GM23248 (cell line): ENCODE measurements around the gene PRICKLE2. TPM values are rescaled to one million over a fixed set of nuclear protein-coding genes. Genes with fewer than 3 reads are reported as not detected.

ENCODE experiments used
- DNase-seq: peaks from one replicate; pipeline ENCODE4 v3.0.0-alpha.2; 2015
- H2AFZ ChIP-seq: fragments of 200-600 bp; sonication (generic); 2 replicates; pipeline ENCODE4 v1.6.1; 2016; ENCODE audit warnings: antibody characterized with exemption
- H3F3A ChIP-seq: fragments of 200-600 bp; sonication (generic); 2 replicates; pipeline ENCODE4 v1.6.1; 2016; ENCODE audit warnings: mild to moderate bottlenecking, antibody characterized with exemption, mixed run types; ENCODE audit not compliant: insufficient read depth
- H3K27ac ChIP-seq: fragments of 200-600 bp; sonication (generic); 2 replicates; pipeline ENCODE4 v1.5.1; 2016; ENCODE audit warnings: mild to moderate bottlenecking
- H3K27me3 ChIP-seq: fragments of 200-600 bp; sonication (generic); replicated peaks from 2 replicates; pipeline ENCODE4 v1.6.1; 2016; ENCODE audit warnings: mild to moderate bottlenecking; ENCODE audit not compliant: insufficient read depth
- H3K36me3 ChIP-seq: fragments of 200-600 bp; sonication (generic); 2 replicates; pipeline ENCODE4 v1.6.1; 2016; ENCODE audit warnings: low read depth, mild to moderate bottlenecking
- H3K4me1 ChIP-seq: fragments of 200-600 bp; sonication (generic); 2 replicates; pipeline ENCODE4 v1.6.1; 2016; ENCODE audit warnings: mild to moderate bottlenecking; ENCODE audit not compliant: insufficient read depth
- H3K4me2 ChIP-seq: fragments of 200-600 bp; sonication (generic); one replicate; pipeline ENCODE4 v1.6.1; 2016; ENCODE audit warnings: mild to moderate bottlenecking; ENCODE audit not compliant: unreplicated experiment
- H3K4me3 ChIP-seq: fragments of 200-600 bp; sonication (generic); 2 replicates; pipeline ENCODE4 v1.5.1; 2016; ENCODE audit warnings: mild to moderate bottlenecking
- H3K79me2 ChIP-seq: fragments of 200-600 bp; sonication (generic); 2 replicates; pipeline ENCODE4 v1.6.1; 2016; ENCODE audit warnings: mild to moderate bottlenecking; ENCODE audit not compliant: insufficient read depth
- H3K9ac ChIP-seq: fragments of 200-600 bp; sonication (generic); 2 replicates; pipeline ENCODE4 v1.6.1; 2016; ENCODE audit warnings: mild to moderate bottlenecking
- H3K9me2 ChIP-seq: fragments of 200-600 bp; sonication (generic); 2 replicates; pipeline ENCODE4 v1.6.1; 2016; ENCODE audit warnings: mixed run types, mild to moderate bottlenecking, moderate library complexity; ENCODE audit not compliant: insufficient read depth
- H3K9me3 ChIP-seq: fragments of 200-600 bp; sonication (generic); one replicate; pipeline ENCODE4 v1.6.1; 2017; ENCODE audit warnings: low read depth
- H4K20me1 ChIP-seq: fragments of 200-600 bp; sonication (generic); 2 replicates; pipeline ENCODE4 v1.6.0; 2016; ENCODE audit not compliant: insufficient read depth
- EZH2 ChIP-seq: fragments of 200-600 bp; sonication (generic); IDR thresholded peaks from 2 replicates; pipeline ENCODE4 v1.6.1; 2018; ENCODE audit warnings: antibody characterized with exemption, mild to moderate bottlenecking; ENCODE audit not compliant: insufficient read depth, poor library complexity, severe bottlenecking
- EZH2phosphoT487 ChIP-seq: fragments of 200-600 bp; sonication (generic); IDR thresholded peaks from 2 replicates; pipeline ENCODE4 v1.6.1; 2018; ENCODE audit warnings: antibody characterized with exemption, moderate library complexity, mild to moderate bottlenecking, low read depth; ENCODE audit not compliant: insufficient read depth
- WGBS, 2 experiments: methylation state at CpG; one replicate each; pipeline ENCODE4 v1.1.6; 2015 to 2017; ENCODE audit warnings: low lambda C conversion rate in 2 of 2, low coverage in 1 of 2; ENCODE audit errors: missing lambda C conversion rate in 2 of 2; 5-methylcytosine and 5-hydroxymethylcytosine counted together
- in situ Hi-C: fragments of 300-500 bp; cut with MboI; formaldehyde crosslinking; loops from 2 replicates; pipeline ENCODE4 v1.15.0; 2020
- polyA plus RNA-seq: library from polyadenylated mRNA; unstranded; fragments of >200 nt; fragmentation: Nextera tagmentation; extraction: Ambion mirVana; gene quantifications from 2 replicates; pipeline ENCODE4 v1.2.1, GENCODE V29; 2016
- total RNA-seq: library from RNA; depleted of rRNA; stranded (reverse); fragments of >200 nt; shearing (Covaris generic); gene quantifications from 2 replicates; pipeline ENCODE4 v1.2.3, GENCODE V29; 2014

PRICKLE2 gene
- total and polyA plus RNA-seq, 2 experiments from 2014 or later, result 7.3 to 19.6 TPM

DNA sequence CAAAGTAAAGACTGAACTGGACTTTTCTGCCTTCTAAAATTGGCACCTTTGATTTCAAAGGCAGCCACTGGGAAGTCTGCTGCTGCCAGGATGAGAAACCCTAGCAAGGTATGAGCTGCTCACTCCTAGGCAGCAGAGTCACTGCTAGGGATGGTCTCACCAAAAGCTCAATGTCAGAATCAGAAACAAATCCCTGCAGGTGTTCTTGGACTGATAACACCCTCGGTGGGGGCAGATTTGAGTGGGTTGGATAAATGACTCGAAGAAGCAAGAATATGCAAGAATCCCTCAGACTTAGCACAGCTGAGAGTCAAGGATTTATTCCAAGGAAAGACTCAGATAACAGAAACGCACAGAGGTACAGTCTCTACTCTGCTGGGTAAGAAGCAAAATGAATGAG, 90.4 kb downstream of the PRICKLE2 start:
- Histone ChIP-seq H3K9me2 (no peaks in the 10 kb centered on the region), H3K27ac (no peak overlapping the region), H3K9me3 (no peaks in the 10 kb centered on the region), H3F3A (no peaks in the 10 kb centered on the region), H3K79me2 (peaks cover 85% of the 10 kb centered on the region), H3K36me3 (0 out of 2 replicates have a peak, but pooled peaks cover 8% of the 10 kb centered on the region), H4K20me1 (no peaks in the 10 kb centered on the region), H2AFZ (no peak overlapping the region), H3K4me2 (no peak overlapping the region), H3K9ac (no peak overlapping the region), H3K4me3 (no peak overlapping the region), H3K27me3 (no peaks in the 10 kb centered on the region), H3K4me1 (no peaks in the 10 kb centered on the region; the same call in 1 of the 2 replicates)
- no peak for DNase-seq
- TF ChIP-seq EZH2phosphoT487, result no peak
- no peak for TF ChIP-seq EZH2
- in situ Hi-C loops, result no loop called here
- 97 to 100% methylated on average over 3 of the region's 3 CpGs for WGBS, 2 experiments

- WGBS, 2 experiments, result 87 to 93% methylated on average over 6 of the region's 6 CpGs
- 0 out of 2 replicates have a peak, but pooled peaks cover 8% of the 10 kb centered on the region for H3K36me3 ChIP-seq
- H3K79me2 ChIP-seq, result peaks cover 80% of the 10 kb centered on the region
- H3K9me2 ChIP-seq, result no peaks in the 10 kb centered on the region
- H3K27ac ChIP-seq, result no peak overlapping the region
- H3K4me1 ChIP-seq, result no peaks in the 10 kb centered on the region; the same call in 1 of the 2 replicates
- H4K20me1 ChIP-seq, result no peaks in the 10 kb centered on the region
- H3K9me3 ChIP-seq, result no peaks in the 10 kb centered on the region
- H3K4me2 ChIP-seq, result no peak overlapping the region
- no peak overlapping the region for H3K9ac ChIP-seq
- H3F3A ChIP-seq, result no peaks in the 10 kb centered on the region
- DNase-seq, result no peak
- in situ Hi-C loops, result no loop called here
- TF ChIP-seq EZH2 (no peak), EZH2phosphoT487 (no peak)
- H3K4me3 ChIP-seq, result no peak overlapping the region
- no peaks in the 10 kb centered on the region for H3K27me3 ChIP-seq
- H2AFZ ChIP-seq, result no peak overlapping the region
Observed at GRCh38 chr3:64133987-64134386, 91.3 kb downstream of the PRICKLE2 start.

GRCh38 chr3:64133272-64133671, 92.0 kb downstream of the PRICKLE2 start:
- in situ Hi-C loops, result no loop called here
- Histone ChIP-seq H3K36me3 (0 out of 2 replicates have a peak, but pooled peaks cover 8% of the 10 kb centered on the region), H3K9me3 (no peaks in the 10 kb centered on the region), H3K9me2 (no peaks in the 10 kb centered on the region), H4K20me1 (no peaks in the 10 kb centered on the region), H3F3A (no peaks in the 10 kb centered on the region), H3K4me2 (no peak overlapping the region), H3K27me3 (no peaks in the 10 kb centered on the region), H3K4me3 (no peak overlapping the region), H2AFZ (no peak overlapping the region), H3K9ac (no peak overlapping the region), H3K79me2 (peaks cover 80% of the 10 kb centered on the region), H3K27ac (no peak overlapping the region), H3K4me1 (no peaks in the 10 kb centered on the region; the same call in 1 of the 2 replicates)
- 77 to 84% methylated on average over 2 of the region's 2 CpGs for WGBS, 2 experiments
- TF ChIP-seq EZH2 (no peak), EZH2phosphoT487 (no peak)
- DNase-seq, result no peak

- Histone ChIP-seq H3K9me2 (no peaks in the 10 kb centered on the region), H4K20me1 (0 out of 2 replicates have a peak, but pooled peaks cover 2% of the 10 kb centered on the region), H3K36me3 (0 out of 2 replicates have a peak, but pooled peaks cover 8% of the 10 kb centered on the region), H3K79me2 (peaks cover 72% of the 10 kb centered on the region), H3K4me2 (no peak overlapping the region), H3K9me3 (no peaks in the 10 kb centered on the region), H3K4me1 (no peaks in the 10 kb centered on the region), H3F3A (no peaks in the 10 kb centered on the region), H3K4me3 (no peak overlapping the region), H3K27me3 (no peaks in the 10 kb centered on the region), H3K9ac (no peak overlapping the region), H2AFZ (no peak overlapping the region), H3K27ac (no peak overlapping the region)
- no peak for TF ChIP-seq EZH2phosphoT487
- TF ChIP-seq EZH2, result no peak
- no peak for DNase-seq
- in situ Hi-C loops, result no loop called here
- 94 to 95% methylated on average over 2 of the region's 2 CpGs for WGBS, 2 experiments
Observed at GRCh38 chr3:64131725-64132469, 93.4 kb downstream of the PRICKLE2 start.
